GM19324 (cell line): ENCODE results near the gene GLG1.
"Not testable (repeated sequence)": the region's sequence is repeated elsewhere in the genome, so short reads cannot be mapped to it uniquely, and the experiment has no call there.

Experiments used
- ATAC-seq: cut with Tn5 transposase; IDR thresholded peaks from one replicate; pipeline ENCODE4 v1.9.1; 2021; ENCODE audit warnings: mild to moderate bottlenecking, moderate library complexity; ENCODE audit not compliant: unreplicated experiment, low FRiP score

GLG1 gene

GRCh38 chr16:74542911-74543578 lies 63.9 kb downstream of the GLG1 start:
- ATAC-seq = not testable (repeated sequence)

- not testable (repeated sequence) for ATAC-seq
Measured at GRCh38 chr16:74540663-74541062, 66.3 kb downstream of the GLG1 start.

GRCh38 chr16:74538801-74539200 lies 68.1 kb downstream of the GLG1 start:
- not testable (repeated sequence) for ATAC-seq

- not testable (repeated sequence) for ATAC-seq
Measured at GRCh38 chr16:74537746-74538145, 69.2 kb downstream of the GLG1 start.

GRCh38 chr16:74534650-74535049 lies 72.3 kb downstream of the GLG1 start:
- not testable (repeated sequence) for ATAC-seq

GRCh38 chr16:74524926-74525325 lies 82.0 kb downstream of the GLG1 start:
- no peak for ATAC-seq

GRCh38 chr16:74524117-74524516 lies 82.8 kb downstream of the GLG1 start:
- ATAC-seq = no peak

GRCh38 chr16:74523706-74524105 lies 83.2 kb downstream of the GLG1 start:
- not testable (repeated sequence) for ATAC-seq

GRCh38 chr16:74522160-74522559 lies 84.8 kb downstream of the GLG1 start:
- ATAC-seq = no peak

GRCh38 chr16:74521691-74522090 lies 85.2 kb downstream of the GLG1 start:
- no peak for ATAC-seq

GRCh38 chr16:74518934-74519333 lies 88.0 kb downstream of the GLG1 start:
- not testable (repeated sequence) for ATAC-seq

- ATAC-seq = no peak
Measured at GRCh38 chr16:74511961-74512360, 95.0 kb downstream of the GLG1 start.

GRCh38 chr16:74505011-74505410 lies 101.9 kb downstream of the GLG1 start:
- ATAC-seq = no peak

GRCh38 chr16:74503412-74503811 lies 103.5 kb downstream of the GLG1 start:
- ATAC-seq = no peak

- ATAC-seq = no peak
Measured at GRCh38 chr16:74501484-74502478, 105.1 kb downstream of the GLG1 start.

- ATAC-seq = no peak
Measured at GRCh38 chr16:74500907-74501306, 106.0 kb downstream of the GLG1 start.

GRCh38 chr16:74499114-74499513 lies 107.8 kb downstream of the GLG1 start:
- ATAC-seq = no peak

- no peak for ATAC-seq
Measured at GRCh38 chr16:74497761-74498160, 109.2 kb downstream of the GLG1 start.

- ATAC-seq = no peak
Measured at GRCh38 chr16:74496054-74496453, 110.9 kb downstream of the GLG1 start.

GRCh38 chr16:74492976-74493375 lies 113.9 kb downstream of the GLG1 start:
- no peak for ATAC-seq
